ENCODE measurements around the gene SNX21.
"Not testable (repeated sequence)": the region's sequence is repeated elsewhere in the genome, so short reads cannot be mapped to it uniquely, and the experiment has no call there.

SNX21 gene

GRCh38 chr20:45833030-45833882 is at the start of gene SNX21:
TSS of gene SNX21 (plus strand) at chr20:45833799. CDS start at chr20:45833920, 121 bp downstream.
- Histone ChIP-seq H3K36me3 (ENCODE audit: control insufficient read depth, insufficient read depth, low read length, severe bottlenecking) (peaks cover 11% of the 10 kb centered on the region), H3K9me3 (ENCODE audit: control insufficient read depth, low read length) (no peaks in the 10 kb centered on the region), H3K27me3 (replicated peaks; ENCODE audit: control insufficient read depth, insufficient read depth, low read length) (no peaks in the 10 kb centered on the region), H3K4me3 (ENCODE audit: low read length) (peak within 1 kb of the TSS; percentile 91), H3K4me1 (ENCODE audit: control insufficient read depth, insufficient read depth, low read length) (peaks cover 40% of the 10 kb centered on the region), H3K9ac (ENCODE audit: low read length) (peak within 1 kb of the TSS; percentile 97)
- DNase-seq (ENCODE audit: low read depth): peak; percentile 93

- no peaks in the 10 kb centered on the region for H3K36me3 ChIP-seq (ENCODE audit: control insufficient read depth, insufficient read depth, low read length, severe bottlenecking)
- DNase-seq (ENCODE audit: low read depth): no peak
- H3K27me3 ChIP-seq (replicated peaks; ENCODE audit: control insufficient read depth, insufficient read depth, low read length): no peaks in the 10 kb centered on the region
- H3K9me3 ChIP-seq (ENCODE audit: control insufficient read depth, low read length): no peaks in the 10 kb centered on the region
- no peak overlapping the region for H3K4me3 ChIP-seq (ENCODE audit: low read length)
- no peak overlapping the region for H3K9ac ChIP-seq (ENCODE audit: low read length)
- H3K4me1 ChIP-seq (ENCODE audit: control insufficient read depth, insufficient read depth, low read length): peaks cover 7% of the 10 kb centered on the region
Observed at GRCh38 chr20:45788351-45788750, 45.2 kb upstream of the SNX21 start.

- no peaks in the 10 kb centered on the region for H3K27me3 ChIP-seq (replicated peaks; ENCODE audit: control insufficient read depth, insufficient read depth, low read length)
- peaks cover 7% of the 10 kb centered on the region for H3K4me1 ChIP-seq (ENCODE audit: control insufficient read depth, insufficient read depth, low read length)
- DNase-seq (ENCODE audit: low read depth): no peak
- peak overlapping the region; percentile 94 for H3K4me3 ChIP-seq (ENCODE audit: low read length)
- H3K9me3 ChIP-seq (ENCODE audit: control insufficient read depth, low read length): no peaks in the 10 kb centered on the region
- H3K9ac ChIP-seq (ENCODE audit: low read length): peak overlapping the region; percentile 97
- H3K36me3 ChIP-seq (ENCODE audit: control insufficient read depth, insufficient read depth, low read length, severe bottlenecking): peaks cover 32% of the 10 kb centered on the region
Observed at GRCh38 chr20:45792317-45793118, 41.1 kb upstream of the SNX21 start.

GRCh38 chr20:45796337-45797065 is 37.1 kb upstream of the SNX21 start:
- peaks cover 39% of the 10 kb centered on the region for H3K36me3 ChIP-seq (ENCODE audit: control insufficient read depth, insufficient read depth, low read length, severe bottlenecking)
- no peak overlapping the region for H3K4me3 ChIP-seq (ENCODE audit: low read length)

GRCh38 chr20:45797510-45797909 is 36.1 kb upstream of the SNX21 start:
- DNase-seq (ENCODE audit: low read depth); H3K27me3 ChIP-seq (replicated peaks; ENCODE audit: control insufficient read depth, insufficient read depth, low read length); H3K4me3 ChIP-seq (ENCODE audit: low read length); H3K9me3 ChIP-seq (ENCODE audit: control insufficient read depth, low read length); H3K9ac ChIP-seq (ENCODE audit: low read length); H3K4me1 ChIP-seq (ENCODE audit: control insufficient read depth, insufficient read depth, low read length): not testable (repeated sequence)
- peaks cover 49% of the 10 kb centered on the region for H3K36me3 ChIP-seq (ENCODE audit: control insufficient read depth, insufficient read depth, low read length, severe bottlenecking)

More at GRCh38 chr20:45796337-45797065, 37.1 kb upstream of the SNX21 start:
- no peaks in the 10 kb centered on the region for H3K27me3 ChIP-seq (replicated peaks; ENCODE audit: control insufficient read depth, insufficient read depth, low read length)
- peaks cover 7% of the 10 kb centered on the region for H3K4me1 ChIP-seq (ENCODE audit: control insufficient read depth, insufficient read depth, low read length)
- no peaks in the 10 kb centered on the region for H3K9me3 ChIP-seq (ENCODE audit: control insufficient read depth, low read length)
- no peak overlapping the region for H3K9ac ChIP-seq (ENCODE audit: low read length)
- no peak for DNase-seq (ENCODE audit: low read depth)

GRCh38 chr20:45797955-45798354 is 35.6 kb upstream of the SNX21 start:
- not testable (repeated sequence) for DNase-seq (ENCODE audit: low read depth); H3K9ac ChIP-seq (ENCODE audit: low read length); H3K4me3 ChIP-seq (ENCODE audit: low read length); H3K27me3 ChIP-seq (replicated peaks; ENCODE audit: control insufficient read depth, insufficient read depth, low read length); H3K4me1 ChIP-seq (ENCODE audit: control insufficient read depth, insufficient read depth, low read length); H3K9me3 ChIP-seq (ENCODE audit: control insufficient read depth, low read length)
- peaks cover 54% of the 10 kb centered on the region for H3K36me3 ChIP-seq (ENCODE audit: control insufficient read depth, insufficient read depth, low read length, severe bottlenecking)

- no peak overlapping the region for H3K4me3 ChIP-seq (ENCODE audit: low read length)
- no peak overlapping the region for H3K9ac ChIP-seq (ENCODE audit: low read length)
- H3K27me3 ChIP-seq (replicated peaks; ENCODE audit: control insufficient read depth, insufficient read depth, low read length): no peaks in the 10 kb centered on the region
- DNase-seq (ENCODE audit: low read depth): peak; percentile 78
- H3K4me1 ChIP-seq (ENCODE audit: control insufficient read depth, insufficient read depth, low read length): no peaks in the 10 kb centered on the region
- no peaks in the 10 kb centered on the region for H3K9me3 ChIP-seq (ENCODE audit: control insufficient read depth, low read length)
- peaks cover 60% of the 10 kb centered on the region for H3K36me3 ChIP-seq (ENCODE audit: control insufficient read depth, insufficient read depth, low read length, severe bottlenecking)
Observed at GRCh38 chr20:45798935-45799642, 34.5 kb upstream of the SNX21 start.

- Histone ChIP-seq H3K4me1 (ENCODE audit: control insufficient read depth, insufficient read depth, low read length) (no peaks in the 10 kb centered on the region), H3K9ac (ENCODE audit: low read length) (no peak overlapping the region), H3K36me3 (ENCODE audit: control insufficient read depth, insufficient read depth, low read length, severe bottlenecking) (peaks cover 60% of the 10 kb centered on the region), H3K9me3 (ENCODE audit: control insufficient read depth, low read length) (no peaks in the 10 kb centered on the region), H3K4me3 (ENCODE audit: low read length) (no peak overlapping the region), H3K27me3 (replicated peaks; ENCODE audit: control insufficient read depth, insufficient read depth, low read length) (no peaks in the 10 kb centered on the region)
- no peak for DNase-seq (ENCODE audit: low read depth)
Observed at GRCh38 chr20:45801851-45802250, 31.7 kb upstream of the SNX21 start.

- H3K9me3 ChIP-seq (ENCODE audit: control insufficient read depth, low read length): no peaks in the 10 kb centered on the region
- H3K36me3 ChIP-seq (ENCODE audit: control insufficient read depth, insufficient read depth, low read length, severe bottlenecking): peaks cover 59% of the 10 kb centered on the region
- peaks cover 9% of the 10 kb centered on the region for H3K4me1 ChIP-seq (ENCODE audit: control insufficient read depth, insufficient read depth, low read length)
- H3K9ac ChIP-seq (ENCODE audit: low read length): no peak overlapping the region
- no peak for DNase-seq (ENCODE audit: low read depth)
- H3K4me3 ChIP-seq (ENCODE audit: low read length): no peak overlapping the region
- no peaks in the 10 kb centered on the region for H3K27me3 ChIP-seq (replicated peaks; ENCODE audit: control insufficient read depth, insufficient read depth, low read length)
Observed at GRCh38 chr20:45810191-45810970, 23.2 kb upstream of the SNX21 start.

All from adipocyte (in vitro differentiated cells).